Stimulated activated CD8-positive, alpha-beta memory T cell treated with anti-CD3 and anti-CD28 coated beads, Interleukin-2, amount 100 ng/mL, for 1 hour (primary cell): ENCODE results near the gene LRIT3.
"Not testable (repeated sequence)": the region's sequence is repeated elsewhere in the genome, so short reads cannot be mapped to it uniquely, and the experiment has no call there.

ENCODE experiments used
- DNase-seq, 2 donors: peaks; one replicate each; pipeline ENCODE4 v3.0.0-alpha.2; 2020; ENCODE audit warnings: low read depth in 2 of 2

Gene LRIT3

GRCh38 chr4:109850601-109851000 lies 2.7 kb downstream of the LRIT3 start:
- DNase-seq = no peak

- DNase-seq = not testable (repeated sequence)
These were observed 11.8 kb downstream of the LRIT3 start for GRCh38 chr4:109859426-109860300.

- DNase-seq = no peak
These were observed 13.4 kb downstream of the LRIT3 start for GRCh38 chr4:109861271-109861670.

GRCh38 chr4:109861916-109862511 lies 14.1 kb downstream of the LRIT3 start:
- DNase-seq = no peak

- DNase-seq = no peak
These were observed 16.2 kb downstream of the LRIT3 start for GRCh38 chr4:109864134-109864533.

- DNase-seq = no peak
These were observed 22.2 kb downstream of the LRIT3 start for GRCh38 chr4:109870061-109870460.

- no peak for DNase-seq
These were observed 24.2 kb downstream of the LRIT3 start for GRCh38 chr4:109872065-109872464.

- DNase-seq = no peak
These were observed 25.2 kb downstream of the LRIT3 start for GRCh38 chr4:109872950-109873656.

GRCh38 chr4:109873791-109874514 lies 26.0 kb downstream of the LRIT3 start:
- DNase-seq = no peak

- DNase-seq = no peak
These were observed 27.2 kb downstream of the LRIT3 start for GRCh38 chr4:109875106-109875505.

GRCh38 chr4:109875553-109875952 lies 27.6 kb downstream of the LRIT3 start:
- not testable (repeated sequence) for DNase-seq

GRCh38 chr4:109876634-109877265 lies 28.8 kb downstream of the LRIT3 start:
- no peak for DNase-seq

- DNase-seq = no peak
These were observed 29.5 kb downstream of the LRIT3 start for GRCh38 chr4:109877400-109877799.

GRCh38 chr4:109878355-109878754 lies 30.4 kb downstream of the LRIT3 start:
- no peak for DNase-seq

- DNase-seq = no peak
These were observed 31.2 kb downstream of the LRIT3 start for GRCh38 chr4:109879081-109879480.

GRCh38 chr4:109879636-109880314 lies 31.9 kb downstream of the LRIT3 start:
- DNase-seq = no peak

- DNase-seq = no peak
These were observed 38.4 kb downstream of the LRIT3 start for GRCh38 chr4:109886303-109886702.

GRCh38 chr4:109887071-109887470 lies 39.2 kb downstream of the LRIT3 start:
- DNase-seq = no peak

GRCh38 chr4:109890076-109890475 lies 42.2 kb downstream of the LRIT3 start:
- DNase-seq = no peak

- DNase-seq = no peak
These were observed 54.8 kb downstream of the LRIT3 start for GRCh38 chr4:109902559-109903251.
